Heart left ventricle (tissue), 13 donors: ENCODE data around the gene MN1.

ENCODE experiments used
- POLR2A ChIP-seq, 2 donors: fragments of 450-650 bp; IDR thresholded peaks; one replicate each; pipeline ENCODE4 v1.6.1; 2017; ENCODE audit warnings: antibody characterized with exemption in 2 of 2, mild to moderate bottlenecking in 2 of 2, moderate library complexity in 2 of 2
- TF ChIP-seq, protein P1 (sequence below), 12 donors: fragments of 200-600 bp; sonication (generic) in 4 of 12; IDR thresholded peaks; one replicate each; pipeline versions ENCODE4 v1.5.0 to v1.8.0; 2018 to 2022; ENCODE audit warnings: antibody characterized with exemption in 12 of 12, mild to moderate bottlenecking in 5 of 12
- donor health status: ischemic (EF 13 %, LVEDD 7.1; RV severe dilation, severe dysfunction).
- donor health status: DM: no; HTN: yes; CAD: no.
- donor health status: DM: no; HTN: no; CAD: no.
- donor health status: ischemic (EF 25% LVEDD 6.9; RV normal size, moderate dysfunction).
- donor health status: ischemic (EF 25% LVEDD 5.7; RV mildly dilated, moderate dysfunction).
- donor health status: ischemic (EF 35%, LVEDD 5.7; RV mildly dilated, moderate dysfunction).
- donor health status: nonischemic (EF 11% LVEDD 7.7; RV severe dilation, severe dysfunction).
- donor health status: DM: yes; HTN: yes; CAD: no.
- donor health status: PGD.
- donor health status: ischemic (EF 29% LVEDD 5.4; RV normal size, mild dysfunction).
- donor health status: nonischemic (EF 23%, LVEDD 6.1; RV moderate dilation, normal function).

DNA sequence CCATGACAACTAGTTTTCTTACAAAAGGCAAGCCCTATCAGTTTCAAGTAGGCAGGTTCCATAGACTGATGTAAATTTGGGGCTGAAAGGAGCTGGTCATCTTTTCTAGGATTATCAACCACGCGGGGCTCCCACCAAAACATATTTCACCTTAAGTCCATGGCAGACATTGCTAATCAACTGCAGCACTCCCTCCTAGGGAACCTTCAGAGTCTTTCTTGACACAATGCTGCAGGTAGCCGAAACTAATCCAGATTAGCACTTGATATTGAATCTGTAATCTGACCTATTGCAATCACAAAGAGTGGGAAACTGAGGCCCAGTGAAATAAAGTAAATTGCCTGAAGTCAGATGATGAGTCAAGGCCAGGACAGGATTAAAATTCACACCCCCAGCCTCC lies 32.5 kb downstream of the MN1 start:
- TF ChIP-seq, protein P1, sequence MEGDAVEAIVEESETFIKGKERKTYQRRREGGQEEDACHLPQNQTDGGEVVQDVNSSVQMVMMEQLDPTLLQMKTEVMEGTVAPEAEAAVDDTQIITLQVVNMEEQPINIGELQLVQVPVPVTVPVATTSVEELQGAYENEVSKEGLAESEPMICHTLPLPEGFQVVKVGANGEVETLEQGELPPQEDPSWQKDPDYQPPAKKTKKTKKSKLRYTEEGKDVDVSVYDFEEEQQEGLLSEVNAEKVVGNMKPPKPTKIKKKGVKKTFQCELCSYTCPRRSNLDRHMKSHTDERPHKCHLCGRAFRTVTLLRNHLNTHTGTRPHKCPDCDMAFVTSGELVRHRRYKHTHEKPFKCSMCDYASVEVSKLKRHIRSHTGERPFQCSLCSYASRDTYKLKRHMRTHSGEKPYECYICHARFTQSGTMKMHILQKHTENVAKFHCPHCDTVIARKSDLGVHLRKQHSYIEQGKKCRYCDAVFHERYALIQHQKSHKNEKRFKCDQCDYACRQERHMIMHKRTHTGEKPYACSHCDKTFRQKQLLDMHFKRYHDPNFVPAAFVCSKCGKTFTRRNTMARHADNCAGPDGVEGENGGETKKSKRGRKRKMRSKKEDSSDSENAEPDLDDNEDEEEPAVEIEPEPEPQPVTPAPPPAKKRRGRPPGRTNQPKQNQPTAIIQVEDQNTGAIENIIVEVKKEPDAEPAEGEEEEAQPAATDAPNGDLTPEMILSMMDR (IDR thresholded peaks at IDR 0.05), result no peak
- no peak for TF ChIP-seq POLR2A (IDR thresholded peaks at IDR 0.05)
